SK-N-SH (cell line): ENCODE data around the gene NTSR1. TPM values are rescaled to one million over a fixed set of nuclear protein-coding genes. Genes with fewer than 3 reads are reported as not detected.

Experiments used
- CTCF ChIA-PET: fragments of 300-600, 350-600 bp; formaldehyde crosslinking; extraction: SDS; loops from one replicate; lab custom pipeline; 2021; lab: Yijun Ruan, JAX
- POLR2A ChIA-PET: fragments of 350-600 bp; sonication (Branson Sonifier 250); formaldehyde crosslinking; extraction: SDS; loops from one replicate; lab custom pipeline; 2020; ENCODE audit warnings: antibody characterized with exemption, inconsistent platforms; lab: Yijun Ruan, JAX
- DNase-seq: peaks from one replicate; pipeline ENCODE4 v3.0.0; 2012
- H2AFZ ChIP-seq: fragments of 200-600 bp; sonication (generic); 2 replicates; pipeline ENCODE4 v1.8.1; 2016; ENCODE audit warnings: antibody characterized with exemption, mild to moderate bottlenecking, low read depth
- H3F3A ChIP-seq: fragments of 200-600 bp; sonication (generic); replicated peaks from 2 replicates; pipeline ENCODE3; 2016; ENCODE audit warnings: antibody characterized with exemption, mild to moderate bottlenecking; ENCODE audit not compliant: insufficient read depth
- H3K27ac ChIP-seq, 2 experiments: fragments of 200-500 bp in 1 of 2; fragments of 200-600 bp in 1 of 2; sonication (Bioruptor generic) in 1 of 2; sonication (generic), shearing (Covaris generic) in 1 of 2; 2 replicates each; pipeline versions ENCODE4 v1.5.1 to v1.6.1; 2014 to 2016; ENCODE audit warnings: low read depth in 2 of 2, inconsistent platforms in 1 of 2, low read length in 1 of 2, mild to moderate bottlenecking in 1 of 2, mixed read lengths in 1 of 2
- H3K27me3 ChIP-seq: fragments of 200-600 bp; sonication (generic), shearing (Covaris generic); 2 replicates; pipeline ENCODE4 v1.6.1; 2016; ENCODE audit warnings: mixed run types; ENCODE audit not compliant: insufficient read depth
- H3K36me3 ChIP-seq, 2 experiments: fragments of 200-500 bp in 1 of 2; fragments of 200-600 bp in 1 of 2; sonication (Bioruptor generic) in 1 of 2; sonication (generic) in 1 of 2; replicated peaks in 1 of 2; 2 replicates each; pipeline versions ENCODE3 to v1.5.1; 2014 to 2016; ENCODE audit warnings: low read length in 1 of 2, mild to moderate bottlenecking in 1 of 2; ENCODE audit not compliant: insufficient read depth in 2 of 2, control insufficient read depth in 1 of 2
- H3K4me1 ChIP-seq, 2 experiments: fragments of 200-500 bp in 1 of 2; fragments of 200-600 bp in 1 of 2; sonication (Bioruptor generic) in 1 of 2; sonication (generic), shearing (Covaris generic) in 1 of 2; 2 replicates each; pipeline versions ENCODE4 v1.5.1 to v1.6.1; 2014 to 2016; ENCODE audit warnings: low read depth in 1 of 2, low read length in 1 of 2, mixed run types in 1 of 2; ENCODE audit not compliant: insufficient read depth in 2 of 2, control insufficient read depth in 1 of 2
- H3K4me2 ChIP-seq: fragments of 200-600 bp; sonication (generic), shearing (Covaris generic); 2 replicates; pipeline ENCODE4 v1.6.1; 2017; ENCODE audit warnings: mixed run types
- H3K4me3 ChIP-seq, 2 experiments: fragments of 200-500 bp in 1 of 2; fragments of 200-600 bp in 1 of 2; sonication (Bioruptor generic) in 1 of 2; sonication (generic), shearing (Covaris generic) in 1 of 2; 2 replicates each; pipeline versions ENCODE4 v1.5.1 to v1.8.1; 2014 to 2016; ENCODE audit warnings: low read depth in 2 of 2, inconsistent platforms in 1 of 2, low read length in 1 of 2, mild to moderate bottlenecking in 1 of 2, mixed read lengths in 1 of 2, moderate library complexity in 1 of 2
- H3K79me2 ChIP-seq: fragments of 200-600 bp; sonication (generic); 2 replicates; pipeline ENCODE4 v1.8.1; 2017; ENCODE audit warnings: mild to moderate bottlenecking; ENCODE audit not compliant: insufficient read depth
- H3K9ac ChIP-seq: fragments of 200-600 bp; sonication (generic); 2 replicates; pipeline ENCODE4 v1.6.1; 2017; ENCODE audit warnings: mixed run types
- H3K9me2 ChIP-seq: fragments of 200-600 bp; sonication (generic); 2 replicates; pipeline ENCODE4 v1.6.1; 2017; ENCODE audit warnings: mixed run types
- H3K9me3 ChIP-seq: fragments of 200-600 bp; sonication (generic); 2 replicates; pipeline ENCODE4 v1.6.1; 2017; ENCODE audit warnings: mixed run types, mild to moderate bottlenecking, moderate library complexity
- H4K20me1 ChIP-seq: fragments of 200-600 bp; sonication (generic); 2 replicates; pipeline ENCODE4 v1.6.1; 2017; ENCODE audit warnings: mild to moderate bottlenecking, mixed run types; ENCODE audit not compliant: insufficient read depth
- ELF1 ChIP-seq: IDR thresholded peaks from 2 replicates; pipeline ENCODE4 v1.4.0; 2012
- EP300 ChIP-seq, 2 experiments: IDR thresholded peaks; 2 replicates each; pipeline versions ENCODE4 v1.4.0 to v1.6.1; 2012; ENCODE audit warnings: borderline replicate concordance in 1 of 2, low read depth in 1 of 2, low read length in 1 of 2
- EZH2phosphoT487 ChIP-seq: fragments of 200-600 bp; sonication (generic); IDR thresholded peaks from 2 replicates; pipeline ENCODE4 v1.6.1; 2017; ENCODE audit warnings: low read depth, mixed run types, mild to moderate bottlenecking, antibody characterized with exemption, moderate library complexity, borderline replicate concordance
- FOSL2 ChIP-seq: IDR thresholded peaks from 2 replicates; pipeline ENCODE4 v1.4.0; 2012; ENCODE audit warnings: low read depth, mild to moderate bottlenecking, moderate library complexity, borderline replicate concordance
- FOXM1 ChIP-seq: IDR thresholded peaks from 2 replicates; pipeline ENCODE4 v1.4.0; 2012; ENCODE audit warnings: low read depth, mild to moderate bottlenecking
- GABPA ChIP-seq: IDR thresholded peaks from 2 replicates; pipeline ENCODE4 v1.4.0; 2012; ENCODE audit warnings: low read depth, mild to moderate bottlenecking
- GATA2 ChIP-seq: sonication (generic); formaldehyde crosslinking; IDR thresholded peaks from 2 replicates; pipeline ENCODE4 v1.5.0; 2020; ENCODE audit warnings: mild to moderate bottlenecking, missing genetic modification reagents
- MEF2A ChIP-seq: IDR thresholded peaks from 2 replicates; pipeline ENCODE4 v1.4.0; 2012; ENCODE audit warnings: low read depth, borderline replicate concordance
- MXI1 ChIP-seq: IDR thresholded peaks from 2 replicates; pipeline ENCODE4 v1.6.1; 2012; ENCODE audit warnings: mild to moderate bottlenecking, low read depth, low read length, improper control_type of control experiment
- NFIC ChIP-seq: IDR thresholded peaks from 2 replicates; pipeline ENCODE4 v1.4.0; 2012; ENCODE audit warnings: borderline replicate concordance
- NRF1 ChIP-seq: IDR thresholded peaks from 2 replicates; pipeline ENCODE4 v1.6.1; 2012; ENCODE audit warnings: low read depth, mild to moderate bottlenecking, low read length
- POLR2AphosphoS5 ChIP-seq: IDR thresholded peaks from 2 replicates; pipeline ENCODE4 v1.6.1; 2012; ENCODE audit warnings: low read depth, low read length
- SMC3 ChIP-seq: IDR thresholded peaks from 2 replicates; pipeline ENCODE4 v1.6.1; 2012; ENCODE audit warnings: low read depth, low read length, improper control_type of control experiment
- TAF1 ChIP-seq: IDR thresholded peaks from 2 replicates; pipeline ENCODE4 v1.6.1; 2012; ENCODE audit warnings: low read depth, mild to moderate bottlenecking, low read length, moderate library complexity, borderline replicate concordance
- TCF12 ChIP-seq: IDR thresholded peaks from 2 replicates; pipeline ENCODE4 v1.4.0; 2012
- YY1 ChIP-seq: IDR thresholded peaks from 2 replicates; pipeline ENCODE4 v1.4.0; 2012; ENCODE audit warnings: low read depth, mild to moderate bottlenecking
- WGBS: methylation state at CpG from one replicate; pipeline ENCODE4 v1.1.6; 2017; ENCODE audit warnings: low lambda C conversion rate; 5-methylcytosine and 5-hydroxymethylcytosine counted together
- polyA plus RNA-seq, 3 experiments: library from polyadenylated mRNA; depleted of rRNA; stranded (reverse); fragments of >200 nt; gene quantifications; 2 replicates each; pipeline ENCODE4 v1.2.3, GENCODE V29; 2012
- TF ChIP-seq, protein P1 (sequence below): fragments of 200-600 bp; sonication (generic); IDR thresholded peaks from 2 replicates; pipeline ENCODE4 v1.6.1; 2017; ENCODE audit warnings: antibody characterized with exemption, mild to moderate bottlenecking, moderate library complexity
- TF ChIP-seq, protein P2 (sequence below): IDR thresholded peaks from 2 replicates; pipeline ENCODE4 v1.6.1; 2012; ENCODE audit warnings: mild to moderate bottlenecking, low read depth, low read length, moderate library complexity
- TF ChIP-seq, protein P3 (sequence below): IDR thresholded peaks from 2 replicates; pipeline ENCODE4; 2012

The NTSR1 gene
- polyA plus RNA-seq, 1 of the 3 experiments (the other 2 are of a cell fraction), result 8.2 TPM

DNA sequence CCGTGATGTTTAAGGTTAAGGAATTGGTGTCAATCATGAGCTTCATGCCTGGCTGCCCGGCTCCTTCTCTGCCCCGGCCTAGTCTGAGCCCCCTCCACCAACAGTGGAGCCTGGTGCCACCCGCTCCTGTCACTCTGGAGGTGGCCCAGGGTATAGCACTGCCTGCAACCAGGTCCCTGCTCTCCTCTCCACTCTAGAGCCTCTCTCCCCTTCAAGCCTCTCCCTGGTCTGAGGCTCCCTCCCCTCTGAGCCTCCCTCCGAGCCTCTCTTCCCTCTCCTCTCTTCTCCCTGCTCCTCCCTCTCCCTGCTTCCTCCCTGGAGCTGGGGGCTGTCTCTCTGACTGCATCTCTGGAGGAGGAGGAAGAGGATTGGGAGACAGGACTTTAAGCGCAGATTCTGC lies 56.4 kb downstream of the NTSR1 start:
- Histone ChIP-seq H3K27ac (no peak overlapping the region), H3F3A (no peaks in the 10 kb centered on the region), H2AFZ (no peak overlapping the region), H3K27me3 (no peaks in the 10 kb centered on the region), H3K4me2 (no peak overlapping the region), H3K9ac (no peak overlapping the region), H3K9me3 (no peaks in the 10 kb centered on the region), H3K4me3 (no peak overlapping the region), H3K9me2 (no peaks in the 10 kb centered on the region), H3K36me3 (no peaks in the 10 kb centered on the region), H4K20me1 (no peaks in the 10 kb centered on the region), H3K4me1 (peaks cover 0 to 25% of the 10 kb centered on the region in 2 experiments; a peak in 2 of 4 replicates), H3K79me2 (no peaks in the 10 kb centered on the region)
- no peak for TF ChIP-seq GATA2 (CRISPR knock-in tag)
- TF ChIP-seq FOSL2, result no peak
- TF ChIP-seq ELF1, result no peak
- TF ChIP-seq MEF2A, result no peak
- TF ChIP-seq, protein P1, sequence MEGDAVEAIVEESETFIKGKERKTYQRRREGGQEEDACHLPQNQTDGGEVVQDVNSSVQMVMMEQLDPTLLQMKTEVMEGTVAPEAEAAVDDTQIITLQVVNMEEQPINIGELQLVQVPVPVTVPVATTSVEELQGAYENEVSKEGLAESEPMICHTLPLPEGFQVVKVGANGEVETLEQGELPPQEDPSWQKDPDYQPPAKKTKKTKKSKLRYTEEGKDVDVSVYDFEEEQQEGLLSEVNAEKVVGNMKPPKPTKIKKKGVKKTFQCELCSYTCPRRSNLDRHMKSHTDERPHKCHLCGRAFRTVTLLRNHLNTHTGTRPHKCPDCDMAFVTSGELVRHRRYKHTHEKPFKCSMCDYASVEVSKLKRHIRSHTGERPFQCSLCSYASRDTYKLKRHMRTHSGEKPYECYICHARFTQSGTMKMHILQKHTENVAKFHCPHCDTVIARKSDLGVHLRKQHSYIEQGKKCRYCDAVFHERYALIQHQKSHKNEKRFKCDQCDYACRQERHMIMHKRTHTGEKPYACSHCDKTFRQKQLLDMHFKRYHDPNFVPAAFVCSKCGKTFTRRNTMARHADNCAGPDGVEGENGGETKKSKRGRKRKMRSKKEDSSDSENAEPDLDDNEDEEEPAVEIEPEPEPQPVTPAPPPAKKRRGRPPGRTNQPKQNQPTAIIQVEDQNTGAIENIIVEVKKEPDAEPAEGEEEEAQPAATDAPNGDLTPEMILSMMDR, result no peak
- TF ChIP-seq, protein P2, sequence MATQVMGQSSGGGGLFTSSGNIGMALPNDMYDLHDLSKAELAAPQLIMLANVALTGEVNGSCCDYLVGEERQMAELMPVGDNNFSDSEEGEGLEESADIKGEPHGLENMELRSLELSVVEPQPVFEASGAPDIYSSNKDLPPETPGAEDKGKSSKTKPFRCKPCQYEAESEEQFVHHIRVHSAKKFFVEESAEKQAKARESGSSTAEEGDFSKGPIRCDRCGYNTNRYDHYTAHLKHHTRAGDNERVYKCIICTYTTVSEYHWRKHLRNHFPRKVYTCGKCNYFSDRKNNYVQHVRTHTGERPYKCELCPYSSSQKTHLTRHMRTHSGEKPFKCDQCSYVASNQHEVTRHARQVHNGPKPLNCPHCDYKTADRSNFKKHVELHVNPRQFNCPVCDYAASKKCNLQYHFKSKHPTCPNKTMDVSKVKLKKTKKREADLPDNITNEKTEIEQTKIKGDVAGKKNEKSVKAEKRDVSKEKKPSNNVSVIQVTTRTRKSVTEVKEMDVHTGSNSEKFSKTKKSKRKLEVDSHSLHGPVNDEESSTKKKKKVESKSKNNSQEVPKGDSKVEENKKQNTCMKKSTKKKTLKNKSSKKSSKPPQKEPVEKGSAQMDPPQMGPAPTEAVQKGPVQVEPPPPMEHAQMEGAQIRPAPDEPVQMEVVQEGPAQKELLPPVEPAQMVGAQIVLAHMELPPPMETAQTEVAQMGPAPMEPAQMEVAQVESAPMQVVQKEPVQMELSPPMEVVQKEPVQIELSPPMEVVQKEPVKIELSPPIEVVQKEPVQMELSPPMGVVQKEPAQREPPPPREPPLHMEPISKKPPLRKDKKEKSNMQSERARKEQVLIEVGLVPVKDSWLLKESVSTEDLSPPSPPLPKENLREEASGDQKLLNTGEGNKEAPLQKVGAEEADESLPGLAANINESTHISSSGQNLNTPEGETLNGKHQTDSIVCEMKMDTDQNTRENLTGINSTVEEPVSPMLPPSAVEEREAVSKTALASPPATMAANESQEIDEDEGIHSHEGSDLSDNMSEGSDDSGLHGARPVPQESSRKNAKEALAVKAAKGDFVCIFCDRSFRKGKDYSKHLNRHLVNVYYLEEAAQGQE, result no peak
- no peak for TF ChIP-seq TCF12
- no peak for TF ChIP-seq POLR2AphosphoS5
- TF ChIP-seq NFIC, result no peak
- TF ChIP-seq FOXM1, result no peak
- ChIA-PET CTCF (interaction anchor here (1.5 to 1.6 kb wide), 2 partner anchors 26 to 50 kb away, joined by 3 to 10 read pairs; no protein-coding TSS in a partner anchor), POLR2A (no interaction called here)
- WGBS, result 80% methylated on average over 3 of the region's 6 CpGs
- DNase-seq, result no peak

DNA sequence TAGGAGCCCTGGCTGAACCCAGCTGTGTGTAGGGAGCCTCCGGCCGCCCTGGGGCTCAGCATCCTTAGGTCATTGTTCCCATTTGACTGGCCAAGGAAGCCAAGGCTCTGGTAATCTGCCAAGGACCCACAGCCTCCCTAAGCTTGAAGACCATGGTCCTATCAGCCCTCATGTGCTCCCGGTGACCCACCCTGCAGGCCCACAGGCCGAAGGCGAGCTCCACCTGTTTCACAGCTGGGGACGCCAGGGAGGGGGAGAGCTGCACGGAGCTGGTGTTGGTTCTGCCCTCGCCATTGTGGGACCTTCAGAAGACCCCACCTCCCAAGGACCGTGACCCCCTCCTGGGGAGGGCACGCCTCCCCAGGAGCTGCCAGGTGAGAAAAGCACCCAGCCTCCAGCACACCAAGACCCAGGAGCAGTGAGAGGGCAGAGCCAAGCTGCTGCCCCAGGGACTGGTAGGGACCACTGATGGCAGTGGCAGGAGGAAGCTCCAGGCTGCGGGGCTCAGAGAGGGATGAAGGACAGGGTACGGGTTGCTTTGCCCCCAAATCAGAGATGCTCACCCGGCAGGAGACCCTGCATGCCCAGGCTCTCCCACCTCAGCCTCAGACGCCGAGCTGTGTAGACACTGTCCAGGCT lies 56.9 kb downstream of the NTSR1 start:
- ChIA-PET CTCF (interaction anchor here (1.5 to 1.6 kb wide), 2 partner anchors 26 to 51 kb away, joined by 3 to 10 read pairs; no protein-coding TSS in a partner anchor), POLR2A (no interaction called here)
- no peaks in the 10 kb centered on the region for H4K20me1 ChIP-seq
- no peak for DNase-seq
- TF ChIP-seq MXI1, result no peak
- TF ChIP-seq SMC3, result no peak
- TF ChIP-seq EZH2phosphoT487, result no peak
- TF ChIP-seq EP300 (IDR thresholded peaks at IDR 0.05; ENCODE audit: borderline replicate concordance in 1 of 2, low read depth in 1 of 2, low read length in 1 of 2), result no peak
- TF ChIP-seq GATA2 (CRISPR knock-in tag), result no peak
- TF ChIP-seq TAF1, result no peak
- TF ChIP-seq NRF1, result no peak
- TF ChIP-seq, protein P3, sequence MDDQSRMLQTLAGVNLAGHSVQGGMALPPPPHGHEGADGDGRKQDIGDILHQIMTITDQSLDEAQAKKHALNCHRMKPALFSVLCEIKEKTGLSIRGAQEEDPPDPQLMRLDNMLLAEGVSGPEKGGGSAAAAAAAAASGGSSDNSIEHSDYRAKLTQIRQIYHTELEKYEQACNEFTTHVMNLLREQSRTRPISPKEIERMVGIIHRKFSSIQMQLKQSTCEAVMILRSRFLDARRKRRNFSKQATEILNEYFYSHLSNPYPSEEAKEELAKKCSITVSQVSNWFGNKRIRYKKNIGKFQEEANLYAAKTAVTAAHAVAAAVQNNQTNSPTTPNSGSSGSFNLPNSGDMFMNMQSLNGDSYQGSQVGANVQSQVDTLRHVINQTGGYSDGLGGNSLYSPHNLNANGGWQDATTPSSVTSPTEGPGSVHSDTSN, result no peak
- TF ChIP-seq GABPA, result no peak
- TF ChIP-seq NFIC, result no peak
- no peak for TF ChIP-seq YY1
- H3K4me2 ChIP-seq, result no peak overlapping the region
- peaks cover 0 to 25% of the 10 kb centered on the region in 2 experiments; a peak in 2 of 4 replicates for H3K4me1 ChIP-seq
- H3K9me3 ChIP-seq, result no peaks in the 10 kb centered on the region
- H3K79me2 ChIP-seq, result no peaks in the 10 kb centered on the region
- WGBS, result 83% methylated on average over 7 of the region's 15 CpGs
- no peaks in the 10 kb centered on the region for H3K27me3 ChIP-seq
- H3K27ac ChIP-seq, result no peak overlapping the region
- no peaks in the 10 kb centered on the region for H3K36me3 ChIP-seq
- no peak overlapping the region for H3K4me3 ChIP-seq
- H2AFZ ChIP-seq, result no peak overlapping the region
- no peaks in the 10 kb centered on the region for H3K9me2 ChIP-seq
- H3K9ac ChIP-seq, result no peak overlapping the region
- no peaks in the 10 kb centered on the region for H3F3A ChIP-seq
